ENCODE results near the gene PIGC.

GRCh38 chr1:172489847-172490246 is 46.0 kb upstream of the PIGC start:
- no peak for TF ChIP-seq CTCF (IDR thresholded peaks at IDR 0.05)
- TF ChIP-seq POLR2A (IDR thresholded peaks at IDR 0.05) = no peak

All from thyroid gland (tissue), 4 donors.